H1 (cell line): Measurements from ENCODE around the gene NEDD1.

ENCODE experiments used
- CBX5 ChIP-seq: fragments of 300-800, 300-1000 bp; sonication (generic); IDR thresholded peaks from 2 replicates; pipeline ENCODE4 v1.7.1; 2016; ENCODE audit warnings: antibody characterized with exemption, low read length, low read depth
- CHD7 ChIP-seq: fragments of 300-600 bp; sonication (generic); IDR thresholded peaks from 2 replicates; pipeline ENCODE4 v1.7.1; 2012; ENCODE audit warnings: low read length, moderate library complexity, mild to moderate bottlenecking, inconsistent platforms; ENCODE audit not compliant: insufficient replicate concordance
- CTCF ChIP-seq, 3 experiments: IDR thresholded peaks; 1 replicate in 2 of 3; 2 replicates in 1 of 3; pipeline versions ENCODE4 v1.5.1 to v1.6.1; 2011; ENCODE audit warnings: low read length in 3 of 3, mild to moderate bottlenecking in 3 of 3, inconsistent platforms in 2 of 3, low read depth in 1 of 3, moderate library complexity in 1 of 3; ENCODE audit not compliant: insufficient read depth in 1 of 3; ENCODE audit errors: control extremely low read depth in 1 of 3
- GABPA ChIP-seq: IDR thresholded peaks from 2 replicates; pipeline ENCODE4 v1.6.1; 2011; ENCODE audit warnings: mild to moderate bottlenecking, low read length, moderate library complexity, borderline replicate concordance; ENCODE audit not compliant: insufficient read depth
- HDAC6 ChIP-seq: IDR thresholded peaks from one replicate; pipeline ENCODE4 v1.7.1; 2012; ENCODE audit warnings: low read depth, mild to moderate bottlenecking, inconsistent platforms, low read length, moderate library complexity
- MAX ChIP-seq: IDR thresholded peaks from 2 replicates; pipeline ENCODE4 v1.6.1; 2012; ENCODE audit warnings: inconsistent platforms
- POLR2AphosphoS5 ChIP-seq: IDR thresholded peaks from 2 replicates; pipeline ENCODE4 v1.6.1; 2011; ENCODE audit warnings: low read depth, low read length
- USF2 ChIP-seq: IDR thresholded peaks from 2 replicates; pipeline ENCODE4 v1.6.1; 2011; ENCODE audit warnings: low read length, improper control_type of control experiment

- no peak for TF ChIP-seq GABPA
- no peak for TF ChIP-seq CTCF (IDR thresholded peaks at IDR 0.05; ENCODE audit: control extremely low read depth in 1 of 3, insufficient read depth in 1 of 3, low read depth in 1 of 3, low read length in 3 of 3)
- TF ChIP-seq CBX5 = no peak
- TF ChIP-seq USF2 = no peak
- no peak for TF ChIP-seq HDAC6
- no peak for TF ChIP-seq POLR2AphosphoS5
- TF ChIP-seq MAX = no peak
- TF ChIP-seq CHD7 = no peak
Measured at GRCh38 chr12:96980991-96981414, 73.9 kb downstream of the NEDD1 start.
